IPS-18a (cell line): ENCODE results near the gene ADGRL3.
A peak's percentile ranks its signal among the peaks of the same experiment; 100 is the strongest.
"Not testable (repeated sequence)": the region's sequence is repeated elsewhere in the genome, so short reads cannot be mapped to it uniquely, and the experiment has no call there.

Experiments used
- H3K27ac ChIP-seq: one replicate; pipeline ENCODE4 v1.5.1; 2013; ENCODE audit warnings: low read length
- H3K27me3 ChIP-seq: one replicate; pipeline ENCODE4 v1.6.1; 2013; ENCODE audit warnings: mild to moderate bottlenecking, low read length; ENCODE audit not compliant: control insufficient read depth, insufficient read depth
- H3K36me3 ChIP-seq: one replicate; pipeline ENCODE4 v1.6.1; 2013; ENCODE audit warnings: low read depth, low read length; ENCODE audit not compliant: control insufficient read depth
- H3K4me1 ChIP-seq: one replicate; pipeline ENCODE4 v1.6.1; 2013; ENCODE audit warnings: low read depth, low read length; ENCODE audit not compliant: control insufficient read depth
- H3K4me3 ChIP-seq: one replicate; pipeline ENCODE4 v1.5.1; 2013; ENCODE audit warnings: low read length
- H3K9ac ChIP-seq: one replicate; pipeline ENCODE4 v1.6.1; 2013; ENCODE audit warnings: mild to moderate bottlenecking, low read length, moderate library complexity
- H3K9me3 ChIP-seq: one replicate; pipeline ENCODE4 v1.6.1; 2013; ENCODE audit warnings: low read depth, low read length; ENCODE audit not compliant: control insufficient read depth

ADGRL3 gene

GRCh38 chr4:61507091-61507490 is 307.0 kb downstream of the ADGRL3 start:
- no peaks in the 10 kb centered on the region for H3K9me3 ChIP-seq
- no peak overlapping the region for H3K4me3 ChIP-seq

GRCh38 chr4:61509721-61510241 is 309.7 kb downstream of the ADGRL3 start:
- H3K27ac ChIP-seq, H3K4me1 ChIP-seq, H3K9ac ChIP-seq, H3K9me3 ChIP-seq, H3K27me3 ChIP-seq, H3K36me3 ChIP-seq, H3K4me3 ChIP-seq: not testable (repeated sequence)

More at GRCh38 chr4:61507091-61507490, 307.0 kb downstream of the ADGRL3 start:
- Histone ChIP-seq H3K27me3 (no peaks in the 10 kb centered on the region), H3K36me3 (no peaks in the 10 kb centered on the region), H3K4me1 (no peaks in the 10 kb centered on the region), H3K9ac (no peak overlapping the region), H3K27ac (no peak overlapping the region)

GRCh38 chr4:61511716-61512488 is 311.8 kb downstream of the ADGRL3 start:
- no peaks in the 10 kb centered on the region for H3K36me3 ChIP-seq
- H3K9me3 ChIP-seq, result no peaks in the 10 kb centered on the region
- no peaks in the 10 kb centered on the region for H3K4me1 ChIP-seq
- H3K9ac ChIP-seq, result no peak overlapping the region
- H3K27me3 ChIP-seq, result no peaks in the 10 kb centered on the region
- no peak overlapping the region for H3K27ac ChIP-seq
- no peak overlapping the region for H3K4me3 ChIP-seq

- Histone ChIP-seq H3K4me3 (no peak overlapping the region), H3K9me3 (no peaks in the 10 kb centered on the region), H3K36me3 (no peaks in the 10 kb centered on the region), H3K27me3 (no peaks in the 10 kb centered on the region), H3K27ac (no peak overlapping the region), H3K4me1 (peaks cover 9% of the 10 kb centered on the region), H3K9ac (no peak overlapping the region)
Observed at GRCh38 chr4:61514991-61515390, 314.9 kb downstream of the ADGRL3 start.

- H3K27me3 ChIP-seq, result no peaks in the 10 kb centered on the region
- H3K9me3 ChIP-seq, result no peaks in the 10 kb centered on the region
- no peak overlapping the region for H3K9ac ChIP-seq
- H3K4me1 ChIP-seq, result peaks cover 24% of the 10 kb centered on the region
- no peak overlapping the region for H3K27ac ChIP-seq
- H3K36me3 ChIP-seq, result no peaks in the 10 kb centered on the region
- H3K4me3 ChIP-seq, result peak overlapping the region; percentile 10
Observed at GRCh38 chr4:61517144-61517543, 317.0 kb downstream of the ADGRL3 start.

GRCh38 chr4:61520166-61520565 is 320.0 kb downstream of the ADGRL3 start:
- H3K4me3 ChIP-seq, result no peak overlapping the region
- H3K27ac ChIP-seq, result peak overlapping the region; percentile 12

GRCh38 chr4:61520681-61521160 is 320.6 kb downstream of the ADGRL3 start:
- no peaks in the 10 kb centered on the region for H3K36me3 ChIP-seq
- no peaks in the 10 kb centered on the region for H3K9me3 ChIP-seq
- peaks cover 24% of the 10 kb centered on the region for H3K4me1 ChIP-seq
- H3K9ac ChIP-seq, result no peak overlapping the region
- H3K4me3 ChIP-seq, result no peak overlapping the region
- no peak overlapping the region for H3K27ac ChIP-seq
- H3K27me3 ChIP-seq, result no peaks in the 10 kb centered on the region

More at GRCh38 chr4:61520166-61520565, 320.0 kb downstream of the ADGRL3 start:
- H3K9me3 ChIP-seq, result no peaks in the 10 kb centered on the region
- no peaks in the 10 kb centered on the region for H3K36me3 ChIP-seq
- H3K4me1 ChIP-seq, result peaks cover 24% of the 10 kb centered on the region
- no peak overlapping the region for H3K9ac ChIP-seq
- no peaks in the 10 kb centered on the region for H3K27me3 ChIP-seq

- Histone ChIP-seq H3K27me3 (no peaks in the 10 kb centered on the region), H3K4me1 (peaks cover 24% of the 10 kb centered on the region), H3K4me3 (no peak overlapping the region), H3K27ac (no peak overlapping the region), H3K36me3 (no peaks in the 10 kb centered on the region), H3K9ac (no peak overlapping the region), H3K9me3 (no peaks in the 10 kb centered on the region)
Observed at GRCh38 chr4:61521451-61521850, 321.3 kb downstream of the ADGRL3 start.

GRCh38 chr4:61522312-61522711 is 322.2 kb downstream of the ADGRL3 start:
- Histone ChIP-seq H3K4me1 (peaks cover 24% of the 10 kb centered on the region), H3K9ac (no peak overlapping the region), H3K9me3 (no peaks in the 10 kb centered on the region), H3K27ac (no peak overlapping the region), H3K36me3 (no peaks in the 10 kb centered on the region), H3K4me3 (no peak overlapping the region), H3K27me3 (no peaks in the 10 kb centered on the region)

GRCh38 chr4:61527888-61528287 is 327.8 kb downstream of the ADGRL3 start:
- no peaks in the 10 kb centered on the region for H3K4me1 ChIP-seq
- H3K27me3 ChIP-seq, result no peaks in the 10 kb centered on the region
- H3K9me3 ChIP-seq, result no peaks in the 10 kb centered on the region
- H3K27ac ChIP-seq, result no peak overlapping the region
- no peak overlapping the region for H3K4me3 ChIP-seq
- H3K36me3 ChIP-seq, result no peaks in the 10 kb centered on the region
- no peak overlapping the region for H3K9ac ChIP-seq

GRCh38 chr4:61528595-61528994 is 328.5 kb downstream of the ADGRL3 start:
- Histone ChIP-seq H3K36me3 (no peaks in the 10 kb centered on the region), H3K4me3 (no peak overlapping the region), H3K9me3 (no peaks in the 10 kb centered on the region), H3K27me3 (no peaks in the 10 kb centered on the region), H3K27ac (no peak overlapping the region), H3K4me1 (no peaks in the 10 kb centered on the region), H3K9ac (no peak overlapping the region)

- Histone ChIP-seq H3K27ac (no peak overlapping the region), H3K4me3 (no peak overlapping the region), H3K9me3 (no peaks in the 10 kb centered on the region), H3K4me1 (no peaks in the 10 kb centered on the region), H3K36me3 (no peaks in the 10 kb centered on the region), H3K27me3 (no peaks in the 10 kb centered on the region), H3K9ac (no peak overlapping the region)
Observed at GRCh38 chr4:61531188-61531587, 331.1 kb downstream of the ADGRL3 start.
